Measurements from ENCODE around the gene SMG9.

SMG9 gene

GRCh38 chr19:43695985-43696704 lies 58.6 kb downstream of the SMG9 start:
- POLR2A ChIA-PET, result no interaction called here
- TF ChIP-seq CTCF (IDR thresholded peaks at IDR 0.05; ENCODE audit: control extremely low read depth, extremely low read depth, low read depth, missing control alignments), result no peak
- no peak for DNase-seq (ENCODE audit: extremely low spot score)
- CTCF ChIA-PET, result no interaction called here

GRCh38 chr19:43694553-43694952 lies 60.2 kb downstream of the SMG9 start:
- CTCF ChIA-PET, result interaction anchor here (1.1 to 1.4 kb wide), 3 partner anchors 10 to 100 kb away, joined by 3 to 4 read pairs (median 3); no protein-coding TSS in a partner anchor
- TF ChIP-seq CTCF (IDR thresholded peaks at IDR 0.05; ENCODE audit: control extremely low read depth, extremely low read depth, low read depth, missing control alignments), result no peak
- no peak for DNase-seq (ENCODE audit: extremely low spot score)
- POLR2A ChIA-PET, result no interaction called here

GRCh38 chr19:43692877-43693276 lies 61.9 kb downstream of the SMG9 start:
- TF ChIP-seq CTCF (IDR thresholded peaks at IDR 0.05; ENCODE audit: control extremely low read depth, extremely low read depth, low read depth, missing control alignments), result no peak
- ChIA-PET POLR2A (no interaction called here), CTCF (interaction anchor here (0.9 kb wide), 2 partner anchors 52 to 74 kb away, joined by 3 read pairs; no protein-coding TSS in a partner anchor)
- DNase-seq (ENCODE audit: extremely low spot score), result no peak

- DNase-seq (ENCODE audit: extremely low spot score), result no peak
- ChIA-PET POLR2A (no interaction called here), CTCF (no interaction called here)
- no peak for TF ChIP-seq CTCF (IDR thresholded peaks at IDR 0.05; ENCODE audit: control extremely low read depth, extremely low read depth, low read depth, missing control alignments)
Observed at GRCh38 chr19:43692385-43692784, 62.4 kb downstream of the SMG9 start.

- CTCF ChIA-PET, result no interaction called here
- TF ChIP-seq CTCF (IDR thresholded peaks at IDR 0.05; ENCODE audit: control extremely low read depth, extremely low read depth, low read depth, missing control alignments), result no peak
- POLR2A ChIA-PET, result no interaction called here
- no peak for DNase-seq (ENCODE audit: extremely low spot score)
Observed at GRCh38 chr19:43691755-43692154, 63.0 kb downstream of the SMG9 start.

GRCh38 chr19:43690890-43691289 lies 63.9 kb downstream of the SMG9 start:
- TF ChIP-seq CTCF (IDR thresholded peaks at IDR 0.05; ENCODE audit: control extremely low read depth, extremely low read depth, low read depth, missing control alignments), result no peak
- ChIA-PET POLR2A (no interaction called here), CTCF (no interaction called here)
- DNase-seq (ENCODE audit: extremely low spot score), result no peak
